ENCODE measurements around the gene CALR.

DNA sequence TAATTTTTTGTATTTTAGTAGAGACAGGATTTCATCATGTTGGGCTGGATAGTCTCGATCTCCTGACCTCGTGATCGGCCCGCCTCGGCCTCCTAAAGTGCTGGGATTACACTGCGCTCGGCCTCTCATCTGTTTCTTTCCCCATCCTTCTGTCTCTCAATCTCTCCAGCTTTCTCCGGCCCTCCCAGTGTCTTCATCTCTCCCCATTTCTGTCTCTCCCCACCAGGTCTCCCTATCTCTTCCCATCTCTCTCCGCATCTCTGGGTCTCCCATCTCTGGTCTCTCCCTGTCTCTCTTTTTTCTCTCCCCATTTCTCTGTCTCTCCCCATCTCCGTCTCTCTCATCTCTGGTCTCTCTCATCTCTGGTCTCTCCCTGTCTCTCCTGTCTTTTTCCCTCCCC is 44.7 kb downstream of the CALR start:
- TF ChIP-seq POLR2A (IDR thresholded peaks at IDR 0.05): no peak
- no peak for TF ChIP-seq EP300 (IDR thresholded peaks at IDR 0.05)
- TF ChIP-seq POLR2AphosphoS5 (IDR thresholded peaks at IDR 0.05): no peak
- TF ChIP-seq, protein P1, sequence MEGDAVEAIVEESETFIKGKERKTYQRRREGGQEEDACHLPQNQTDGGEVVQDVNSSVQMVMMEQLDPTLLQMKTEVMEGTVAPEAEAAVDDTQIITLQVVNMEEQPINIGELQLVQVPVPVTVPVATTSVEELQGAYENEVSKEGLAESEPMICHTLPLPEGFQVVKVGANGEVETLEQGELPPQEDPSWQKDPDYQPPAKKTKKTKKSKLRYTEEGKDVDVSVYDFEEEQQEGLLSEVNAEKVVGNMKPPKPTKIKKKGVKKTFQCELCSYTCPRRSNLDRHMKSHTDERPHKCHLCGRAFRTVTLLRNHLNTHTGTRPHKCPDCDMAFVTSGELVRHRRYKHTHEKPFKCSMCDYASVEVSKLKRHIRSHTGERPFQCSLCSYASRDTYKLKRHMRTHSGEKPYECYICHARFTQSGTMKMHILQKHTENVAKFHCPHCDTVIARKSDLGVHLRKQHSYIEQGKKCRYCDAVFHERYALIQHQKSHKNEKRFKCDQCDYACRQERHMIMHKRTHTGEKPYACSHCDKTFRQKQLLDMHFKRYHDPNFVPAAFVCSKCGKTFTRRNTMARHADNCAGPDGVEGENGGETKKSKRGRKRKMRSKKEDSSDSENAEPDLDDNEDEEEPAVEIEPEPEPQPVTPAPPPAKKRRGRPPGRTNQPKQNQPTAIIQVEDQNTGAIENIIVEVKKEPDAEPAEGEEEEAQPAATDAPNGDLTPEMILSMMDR (IDR thresholded peaks at IDR 0.05): no peak
